Right cardiac atrium (tissue), 5 donors: ENCODE data around the gene AKR7A3. TPM values are rescaled to one million over a fixed set of nuclear protein-coding genes. Genes with fewer than 3 reads are reported as not detected.
A peak's percentile ranks its signal among the peaks of the same experiment; 100 is the strongest.

ENCODE experiments used
- ATAC-seq, 2 donors: fragments of 200-7000 bp; cut with Tn5 transposase; one replicate each; pipeline versions ENCODE4 v1.8.0 to v1.9.1; 2020; ENCODE audit warnings: moderate library complexity in 2 of 2, mild to moderate bottlenecking in 1 of 2
- DNase-seq, 3 donors: peaks; one replicate each; pipeline ENCODE4 v3.0.0-alpha.2; 2020
- H3K27ac ChIP-seq: one replicate; pipeline ENCODE4 v1.5.1; 2013; ENCODE audit warnings: mild to moderate bottlenecking, low read length, control low read depth, moderate library complexity
- H3K27me3 ChIP-seq: one replicate; pipeline ENCODE4 v1.6.1; 2013; ENCODE audit not compliant: control insufficient read depth, insufficient read depth
- H3K4me1 ChIP-seq: one replicate; pipeline ENCODE4 v1.6.1; 2013; ENCODE audit warnings: low read length; ENCODE audit not compliant: control insufficient read depth, insufficient read depth
- H3K4me3 ChIP-seq: one replicate; pipeline ENCODE4 v1.5.1; 2013; ENCODE audit warnings: low read length, control low read depth
- H3K9me3 ChIP-seq: one replicate; pipeline ENCODE4 v1.6.1; 2013; ENCODE audit warnings: low read length; ENCODE audit not compliant: control insufficient read depth
- WGBS: extraction: QIAGEN DNeasy Blood & Tissue Kit; methylation state at CpG from one replicate; pipeline ENCODE4 v1.1.7; 2013; 5-methylcytosine and 5-hydroxymethylcytosine counted together
- intact Hi-C, 4 donors: fragments of 100-400 bp; cut with DNase I; formaldehyde crosslinking; loops; one replicate each; pipeline versions ENCODE4 v1.11.0 to v1.14.0; 2022 to 2023
- polyA plus RNA-seq: library from polyadenylated mRNA; stranded (reverse); fragments of 200-250 nt; gene quantifications from one replicate; pipeline ENCODE4 v1.2.3, GENCODE V29; 2013
- total RNA-seq, 4 donors: library from RNA; stranded (reverse); fragmentation: NEBNext Ultra II Directional; extraction: Animal tissue kit (Norgen Biotek cat#: 25700); gene quantifications; one replicate each; pipeline ENCODE4 v1.2.1, GENCODE V29; 2021
- donor health status: healthy with polysubstance abuse.
- donor health status: DM: no; HTN: yes; CAD: no.
- donor health status: DM: no; HTN: no; CAD: no.
- donor health status: DM: no; HTN: yes; CAD: no; lungs with severe emphysema.
- donor health status: DM: yes; HTN: yes; CAD: no.

The AKR7A3 gene
- total and polyA plus RNA-seq, 5 donors, result 0.17 to 0.26 (median 0.21) TPM; not detected in 1

- H3K4me1 ChIP-seq, result no peaks in the 10 kb centered on the region
- H3K9me3 ChIP-seq, result no peaks in the 10 kb centered on the region
- intact Hi-C loops, result no loop called here
- DNase-seq (no peak), ATAC-seq (no peak)
- H3K4me3 ChIP-seq, result no peak overlapping the region
- 95% methylated on average over 18 of the region's 18 CpGs for whole genome bisulfite sequencing
- H3K27me3 ChIP-seq, result no peaks in the 10 kb centered on the region
- no peak overlapping the region for H3K27ac ChIP-seq
Observed at GRCh38 chr1:19328486-19328885, 39.9 kb upstream of the AKR7A3 start.

GRCh38 chr1:19327736-19328135 is 39.2 kb upstream of the AKR7A3 start:
- Histone ChIP-seq H3K4me3 (no peak overlapping the region), H3K27me3 (no peaks in the 10 kb centered on the region), H3K27ac (no peak overlapping the region), H3K4me1 (no peaks in the 10 kb centered on the region), H3K9me3 (no peaks in the 10 kb centered on the region)
- DNase-seq, result no peak
- WGBS, result 87% methylated on average over 9 of the region's 9 CpGs
- ATAC-seq, result no peak
- intact Hi-C loops, result no loop called here

GRCh38 chr1:19327301-19327700 is 38.7 kb upstream of the AKR7A3 start:
- DNase-seq, result no peak

GRCh38 chr1:19326748-19327065 is 38.1 kb upstream of the AKR7A3 start:
- intact Hi-C loops, result no loop called here
- no peak for DNase-seq
- Histone ChIP-seq H3K4me1 (no peaks in the 10 kb centered on the region), H3K27me3 (no peaks in the 10 kb centered on the region), H3K4me3 (no peak overlapping the region), H3K9me3 (no peaks in the 10 kb centered on the region), H3K27ac (no peak overlapping the region)
- 91% methylated on average over 6 of the region's 6 CpGs for WGBS
- ATAC-seq, result no peak

More at GRCh38 chr1:19327301-19327700, 38.7 kb upstream of the AKR7A3 start:
- Histone ChIP-seq H3K27me3 (no peaks in the 10 kb centered on the region), H3K27ac (no peak overlapping the region), H3K4me3 (no peak overlapping the region), H3K9me3 (no peaks in the 10 kb centered on the region), H3K4me1 (no peaks in the 10 kb centered on the region)
- no peak for ATAC-seq
- intact Hi-C loops, result no loop called here
- WGBS, result 84% methylated on average over 16 of the region's 16 CpGs

- Histone ChIP-seq H3K27me3 (no peaks in the 10 kb centered on the region), H3K27ac (no peak overlapping the region), H3K4me3 (no peak overlapping the region), H3K9me3 (no peaks in the 10 kb centered on the region), H3K4me1 (no peaks in the 10 kb centered on the region)
- no peak for ATAC-seq
- DNase-seq, result no peak
- WGBS, result 82% methylated on average over 32 of the region's 32 CpGs
- intact Hi-C loops, result no loop called here
Observed at GRCh38 chr1:19325958-19326747, 37.6 kb upstream of the AKR7A3 start.

GRCh38 chr1:19325368-19325957 is 36.9 kb upstream of the AKR7A3 start:
- no peak overlapping the region for H3K4me3 ChIP-seq
- DNase-seq (no peak), ATAC-seq (peak in 1 of 2 donors; percentile 6)
- no peak overlapping the region for H3K27ac ChIP-seq
- intact Hi-C loops, result no loop called here
- H3K27me3 ChIP-seq, result no peaks in the 10 kb centered on the region
- no peaks in the 10 kb centered on the region for H3K9me3 ChIP-seq
- WGBS, result 76% methylated on average over 19 of the region's 19 CpGs
- no peaks in the 10 kb centered on the region for H3K4me1 ChIP-seq

- Histone ChIP-seq H3K4me1 (no peaks in the 10 kb centered on the region), H3K9me3 (no peaks in the 10 kb centered on the region), H3K4me3 (no peak overlapping the region), H3K27me3 (no peaks in the 10 kb centered on the region), H3K27ac (no peak overlapping the region)
- 97% methylated on average over 9 of the region's 9 CpGs for WGBS
- DNase-seq (no peak), ATAC-seq (no peak)
- intact Hi-C loops, result no loop called here
Observed at GRCh38 chr1:19324665-19324990, 36.1 kb upstream of the AKR7A3 start.

- no peak for ATAC-seq
- no peak for DNase-seq
- no peak overlapping the region for H3K27ac ChIP-seq
- no peaks in the 10 kb centered on the region for H3K4me1 ChIP-seq
- H3K4me3 ChIP-seq, result no peak overlapping the region
- WGBS, result 90% methylated on average over 23 of the region's 23 CpGs
- no peaks in the 10 kb centered on the region for H3K27me3 ChIP-seq
- intact Hi-C loops, result no loop called here
- H3K9me3 ChIP-seq, result no peaks in the 10 kb centered on the region
Observed at GRCh38 chr1:19323987-19324664, 35.6 kb upstream of the AKR7A3 start.

GRCh38 chr1:19322481-19322880 is 33.9 kb upstream of the AKR7A3 start:
- ATAC-seq, result no peak
- Histone ChIP-seq H3K27ac (no peak overlapping the region), H3K4me1 (no peaks in the 10 kb centered on the region), H3K4me3 (no peak overlapping the region), H3K9me3 (no peaks in the 10 kb centered on the region), H3K27me3 (no peaks in the 10 kb centered on the region)
- WGBS, result 70% methylated on average over 10 of the region's 10 CpGs
- intact Hi-C loops, result no loop called here
- DNase-seq, result no peak

GRCh38 chr1:19321071-19321470 is 32.5 kb upstream of the AKR7A3 start:
- H3K27ac ChIP-seq, result no peak overlapping the region
- no peak for ATAC-seq
- 93% methylated on average over 3 of the region's 3 CpGs for WGBS
- no peaks in the 10 kb centered on the region for H3K27me3 ChIP-seq
- no peak for DNase-seq
- H3K9me3 ChIP-seq, result no peaks in the 10 kb centered on the region
- H3K4me1 ChIP-seq, result no peaks in the 10 kb centered on the region
- no peak overlapping the region for H3K4me3 ChIP-seq
- intact Hi-C loops, result no loop called here

GRCh38 chr1:19319196-19319595 is 30.6 kb upstream of the AKR7A3 start:
- no peak overlapping the region for H3K27ac ChIP-seq
- DNase-seq (no peak), ATAC-seq (no peak)
- no peaks in the 10 kb centered on the region for H3K27me3 ChIP-seq
- H3K4me1 ChIP-seq, result no peaks in the 10 kb centered on the region
- 86% methylated on average over 3 of the region's 3 CpGs for WGBS
- H3K9me3 ChIP-seq, result no peaks in the 10 kb centered on the region
- no peak overlapping the region for H3K4me3 ChIP-seq
- intact Hi-C loops, result no loop called here
